Adipose tissue (tissue), 3 donors: ENCODE data around the gene B2M. TPM values are rescaled to one million over a fixed set of nuclear protein-coding genes. Genes with fewer than 3 reads are reported as not detected.
"Not testable (repeated sequence)": the region's sequence is repeated elsewhere in the genome, so short reads cannot be mapped to it uniquely, and the experiment has no call there.

Source experiments
- H3K27ac ChIP-seq: one replicate; pipeline ENCODE4 v1.5.1; 2013; ENCODE audit warnings: low read depth, low read length
- WGBS, 3 donors: extraction: QIAGEN DNeasy Blood & Tissue Kit; methylation state at CpG; one replicate each; pipeline ENCODE4 v1.1.7; 2013; 5-methylcytosine and 5-hydroxymethylcytosine counted together
- polyA plus RNA-seq, 3 donors: library from polyadenylated mRNA; stranded (reverse); fragments of 200-250 nt; gene quantifications; one replicate each; pipeline ENCODE4 v1.2.3, GENCODE V29; 2013
- donor health status: healthy with polysubstance abuse.
- donor health status: Bipolar disorder and iron deficiency.
- donor health status: healthy.

B2M gene
- polyA plus RNA-seq, 3 donors, result 1,145 to 2,871 (median 2,103) TPM

GRCh38 chr15:44694416-44694815 is 16.9 kb upstream of the B2M start:
- 89 to 90% (median 90%) methylated on average over 4 of the region's 4 CpGs for WGBS, 3 donors
- H3K27ac ChIP-seq, result no peak overlapping the region

GRCh38 chr15:44695294-44695693 is 16.0 kb upstream of the B2M start:
- 51 to 70% (median 65%) methylated on average over 3 of the region's 3 CpGs for WGBS, 3 donors
- no peak overlapping the region for H3K27ac ChIP-seq

DNA sequence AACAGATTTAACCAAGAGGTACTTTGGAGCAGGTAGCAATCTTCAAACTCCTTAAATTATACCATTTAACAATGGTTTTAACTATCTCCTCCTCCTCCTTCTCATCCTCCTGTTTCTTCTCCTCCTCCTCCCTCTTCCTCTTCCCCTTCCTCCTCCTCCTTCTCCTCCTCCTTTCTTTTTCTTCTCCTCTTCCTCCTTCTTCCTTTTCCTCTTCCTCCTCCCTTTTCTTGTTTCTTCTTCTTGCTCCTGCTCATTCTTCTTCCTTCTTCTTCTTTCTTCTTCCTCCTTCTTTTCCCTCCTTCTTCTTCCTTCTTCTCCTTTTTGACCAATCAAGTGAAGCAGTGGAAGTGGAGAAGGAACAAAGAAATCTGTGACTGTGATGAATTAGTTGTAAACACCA is 14.3 kb upstream of the B2M start:
- no peak overlapping the region for H3K27ac ChIP-seq

DNA sequence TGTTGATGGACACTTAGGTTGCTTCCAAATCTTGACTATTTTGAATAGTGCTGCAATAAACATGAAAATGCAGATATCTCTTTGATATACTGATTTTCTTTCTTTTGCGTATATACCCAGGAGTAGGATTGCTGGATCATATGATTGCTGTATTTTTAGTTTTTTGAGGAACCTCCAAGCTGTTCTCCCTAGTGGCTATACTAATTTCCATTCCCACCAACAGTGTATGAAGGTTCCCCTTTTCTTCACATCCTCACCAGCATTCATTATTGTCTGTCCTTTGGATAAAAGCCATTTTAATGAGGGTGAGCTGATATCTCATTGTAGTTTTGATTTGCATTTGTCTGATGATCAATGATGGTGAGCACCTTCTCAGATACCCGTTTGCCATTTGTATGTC is 12.7 kb upstream of the B2M start:
- H3K27ac ChIP-seq, result no peak overlapping the region
- 84 to 90% (median 85%) methylated on average over 2 of the region's 2 CpGs for WGBS, 3 donors

- not testable (repeated sequence) for H3K27ac ChIP-seq
Observed at GRCh38 chr15:44700676-44701075, 10.6 kb upstream of the B2M start.

GRCh38 chr15:44705986-44706385 is 5.3 kb upstream of the B2M start:
- no peak overlapping the region for H3K27ac ChIP-seq
- WGBS, 3 donors, result 78 to 87% (median 85%) methylated on average over 1 of the region's 1 CpG

GRCh38 chr15:44706401-44706800 is 4.9 kb upstream of the B2M start:
- 94 to 97% (median 96%) methylated on average over 2 of the region's 2 CpGs for WGBS, 3 donors
- H3K27ac ChIP-seq, result no peak overlapping the region

- H3K27ac ChIP-seq, result no peak overlapping the region
- 89 to 99% (median 94%) methylated on average over 2 of the region's 2 CpGs for WGBS, 3 donors
Observed at GRCh38 chr15:44706946-44707636, 4.2 kb upstream of the B2M start.

DNA sequence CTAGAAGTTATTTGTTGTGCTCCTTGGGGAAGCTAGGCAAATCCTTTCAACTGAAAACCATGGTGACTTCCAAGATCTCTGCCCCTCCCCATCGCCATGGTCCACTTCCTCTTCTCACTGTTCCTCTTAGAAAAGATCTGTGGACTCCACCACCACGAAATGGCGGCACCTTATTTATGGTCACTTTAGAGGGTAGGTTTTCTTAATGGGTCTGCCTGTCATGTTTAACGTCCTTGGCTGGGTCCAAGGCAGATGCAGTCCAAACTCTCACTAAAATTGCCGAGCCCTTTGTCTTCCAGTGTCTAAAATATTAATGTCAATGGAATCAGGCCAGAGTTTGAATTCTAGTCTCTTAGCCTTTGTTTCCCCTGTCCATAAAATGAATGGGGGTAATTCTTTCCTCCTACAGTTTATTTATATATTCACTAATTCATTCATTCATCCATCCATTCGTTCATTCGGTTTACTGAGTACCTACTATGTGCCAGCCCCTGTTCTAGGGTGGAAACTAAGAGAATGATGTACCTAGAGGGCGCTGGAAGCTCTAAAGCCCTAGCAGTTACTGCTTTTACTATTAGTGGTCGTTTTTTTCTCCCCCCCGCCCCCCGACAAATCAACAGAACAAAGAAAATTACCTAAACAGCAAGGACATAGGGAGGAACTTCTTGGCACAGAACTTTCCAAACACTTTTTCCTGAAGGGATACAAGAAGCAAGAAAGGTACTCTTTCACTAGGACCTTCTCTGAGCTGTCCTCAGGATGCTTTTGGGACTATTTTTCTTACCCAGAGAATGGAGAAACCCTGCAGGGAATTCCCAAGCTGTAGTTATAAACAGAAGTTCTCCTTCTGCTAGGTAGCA is 851 bp upstream of the B2M start:
- WGBS, 3 donors, result 13 to 33% (median 13%) methylated on average over 11 of the region's 11 CpGs
- H3K27ac ChIP-seq, result peak overlapping the region; percentile 99

GRCh38 chr15:44711743-44712345 is 527 bp downstream of the B2M start:
- H3K27ac ChIP-seq, result peak overlapping the region; percentile 99
- WGBS, 3 donors, result 0 to 1% (median 0%) methylated on average over 45 to 46 of the region's 46 CpGs

- H3K27ac ChIP-seq, result peak overlapping the region; percentile 57
- WGBS, 3 donors, result 3 to 23% (median 4%) methylated on average over 24 of the region's 24 CpGs
Observed at GRCh38 chr15:44712346-44713005, 1.2 kb downstream of the B2M start.

DNA sequence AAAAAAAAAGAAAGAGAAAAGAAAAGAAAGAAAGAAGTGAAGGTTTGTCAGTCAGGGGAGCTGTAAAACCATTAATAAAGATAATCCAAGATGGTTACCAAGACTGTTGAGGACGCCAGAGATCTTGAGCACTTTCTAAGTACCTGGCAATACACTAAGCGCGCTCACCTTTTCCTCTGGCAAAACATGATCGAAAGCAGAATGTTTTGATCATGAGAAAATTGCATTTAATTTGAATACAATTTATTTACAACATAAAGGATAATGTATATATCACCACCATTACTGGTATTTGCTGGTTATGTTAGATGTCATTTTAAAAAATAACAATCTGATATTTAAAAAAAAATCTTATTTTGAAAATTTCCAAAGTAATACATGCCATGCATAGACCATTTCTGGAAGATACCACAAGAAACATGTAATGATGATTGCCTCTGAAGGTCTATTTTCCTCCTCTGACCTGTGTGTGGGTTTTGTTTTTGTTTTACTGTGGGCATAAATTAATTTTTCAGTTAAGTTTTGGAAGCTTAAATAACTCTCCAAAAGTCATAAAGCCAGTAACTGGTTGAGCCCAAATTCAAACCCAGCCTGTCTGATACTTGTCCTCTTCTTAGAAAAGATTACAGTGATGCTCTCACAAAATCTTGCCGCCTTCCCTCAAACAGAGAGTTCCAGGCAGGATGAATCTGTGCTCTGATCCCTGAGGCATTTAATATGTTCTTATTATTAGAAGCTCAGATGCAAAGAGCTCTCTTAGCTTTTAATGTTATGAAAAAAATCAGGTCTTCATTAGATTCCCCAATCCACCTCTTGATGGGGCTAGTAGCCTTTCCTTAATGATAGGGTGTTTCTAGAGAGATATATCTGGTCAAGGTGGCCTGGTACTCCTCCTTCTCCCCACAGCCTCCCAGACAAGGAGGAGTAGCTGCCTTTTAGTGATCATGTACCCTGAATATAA is 2.0 kb downstream of the B2M start:
- no peak overlapping the region for H3K27ac ChIP-seq
- WGBS, 3 donors, result 41 to 78% (median 46%) methylated on average over 5 of the region's 5 CpGs

GRCh38 chr15:44715142-44715796 is 4.0 kb downstream of the B2M start:
- H3K27ac ChIP-seq, result no peak overlapping the region
- 68 to 84% (median 70%) methylated on average over 6 of the region's 6 CpGs for WGBS, 3 donors

DNA sequence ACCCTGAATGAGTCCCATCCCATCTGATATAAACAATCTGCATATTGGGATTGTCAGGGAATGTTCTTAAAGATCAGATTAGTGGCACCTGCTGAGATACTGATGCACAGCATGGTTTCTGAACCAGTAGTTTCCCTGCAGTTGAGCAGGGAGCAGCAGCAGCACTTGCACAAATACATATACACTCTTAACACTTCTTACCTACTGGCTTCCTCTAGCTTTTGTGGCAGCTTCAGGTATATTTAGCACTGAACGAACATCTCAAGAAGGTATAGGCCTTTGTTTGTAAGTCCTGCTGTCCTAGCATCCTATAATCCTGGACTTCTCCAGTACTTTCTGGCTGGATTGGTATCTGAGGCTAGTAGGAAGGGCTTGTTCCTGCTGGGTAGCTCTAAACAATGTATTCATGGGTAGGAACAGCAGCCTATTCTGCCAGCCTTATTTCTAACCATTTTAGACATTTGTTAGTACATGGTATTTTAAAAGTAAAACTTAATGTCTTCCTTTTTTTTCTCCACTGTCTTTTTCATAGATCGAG is 4.5 kb downstream of the B2M start:
- H3K27ac ChIP-seq, result no peak overlapping the region
- WGBS, 3 donors, result 78 to 80% (median 79%) methylated on average over 2 of the region's 2 CpGs

DNA sequence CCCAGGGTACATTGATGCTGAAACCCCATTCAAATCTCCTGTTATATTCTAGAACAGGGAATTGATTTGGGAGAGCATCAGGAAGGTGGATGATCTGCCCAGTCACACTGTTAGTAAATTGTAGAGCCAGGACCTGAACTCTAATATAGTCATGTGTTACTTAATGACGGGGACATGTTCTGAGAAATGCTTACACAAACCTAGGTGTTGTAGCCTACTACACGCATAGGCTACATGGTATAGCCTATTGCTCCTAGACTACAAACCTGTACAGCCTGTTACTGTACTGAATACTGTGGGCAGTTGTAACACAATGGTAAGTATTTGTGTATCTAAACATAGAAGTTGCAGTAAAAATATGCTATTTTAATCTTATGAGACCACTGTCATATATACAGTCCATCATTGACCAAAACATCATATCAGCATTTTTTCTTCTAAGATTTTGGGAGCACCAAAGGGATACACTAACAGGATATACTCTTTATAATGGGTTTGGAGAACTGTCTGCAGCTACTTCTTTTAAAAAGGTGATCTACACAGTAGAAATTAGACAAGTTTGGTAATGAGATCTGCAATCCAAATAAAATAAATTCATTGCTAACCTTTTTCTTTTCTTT is 5.8 kb downstream of the B2M start:
- no peak overlapping the region for H3K27ac ChIP-seq
- 88 to 90% (median 90%) methylated on average over 2 of the region's 2 CpGs for WGBS, 3 donors

DNA sequence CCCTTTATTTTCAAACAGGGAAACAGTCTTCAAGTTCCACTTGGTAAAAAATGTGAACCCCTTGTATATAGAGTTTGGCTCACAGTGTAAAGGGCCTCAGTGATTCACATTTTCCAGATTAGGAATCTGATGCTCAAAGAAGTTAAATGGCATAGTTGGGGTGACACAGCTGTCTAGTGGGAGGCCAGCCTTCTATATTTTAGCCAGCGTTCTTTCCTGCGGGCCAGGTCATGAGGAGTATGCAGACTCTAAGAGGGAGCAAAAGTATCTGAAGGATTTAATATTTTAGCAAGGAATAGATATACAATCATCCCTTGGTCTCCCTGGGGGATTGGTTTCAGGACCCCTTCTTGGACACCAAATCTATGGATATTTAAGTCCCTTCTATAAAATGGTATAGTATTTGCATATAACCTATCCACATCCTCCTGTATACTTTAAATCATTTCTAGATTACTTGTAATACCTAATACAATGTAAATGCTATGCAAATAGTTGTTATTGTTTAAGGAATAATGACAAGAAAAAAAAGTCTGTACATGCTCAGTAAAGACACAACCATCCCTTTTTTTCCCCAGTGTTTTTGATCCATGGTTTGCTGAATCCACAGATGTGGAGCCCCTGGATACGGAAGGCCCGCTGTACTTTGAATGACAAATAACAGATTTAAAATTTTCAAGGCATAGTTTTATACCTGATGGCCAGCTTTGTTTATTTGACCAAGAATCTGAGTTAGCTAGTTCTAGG is 7.0 kb downstream of the B2M start:
- 66 to 69% (median 67%) methylated on average over 4 of the region's 4 CpGs for WGBS, 3 donors
- no peak overlapping the region for H3K27ac ChIP-seq
